ENCODE measurements around the gene GPRIN3.

DNA sequence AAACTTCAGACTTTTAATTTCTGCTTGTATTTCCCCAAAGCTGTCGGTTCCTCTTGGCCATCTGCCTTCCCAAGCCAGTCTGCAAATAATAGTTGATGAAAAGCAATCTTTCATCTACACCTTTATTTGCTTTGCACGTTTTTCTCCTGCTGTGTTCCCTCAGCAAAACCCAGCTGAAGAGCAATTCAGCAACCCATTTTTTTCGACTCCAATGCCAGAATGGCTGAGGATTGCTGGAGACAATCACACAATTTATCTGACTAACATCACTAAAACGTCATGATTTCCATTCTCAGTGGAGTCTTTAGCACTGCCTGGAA, 94.3 kb downstream of the GPRIN3 start:
- TF ChIP-seq, protein P1, sequence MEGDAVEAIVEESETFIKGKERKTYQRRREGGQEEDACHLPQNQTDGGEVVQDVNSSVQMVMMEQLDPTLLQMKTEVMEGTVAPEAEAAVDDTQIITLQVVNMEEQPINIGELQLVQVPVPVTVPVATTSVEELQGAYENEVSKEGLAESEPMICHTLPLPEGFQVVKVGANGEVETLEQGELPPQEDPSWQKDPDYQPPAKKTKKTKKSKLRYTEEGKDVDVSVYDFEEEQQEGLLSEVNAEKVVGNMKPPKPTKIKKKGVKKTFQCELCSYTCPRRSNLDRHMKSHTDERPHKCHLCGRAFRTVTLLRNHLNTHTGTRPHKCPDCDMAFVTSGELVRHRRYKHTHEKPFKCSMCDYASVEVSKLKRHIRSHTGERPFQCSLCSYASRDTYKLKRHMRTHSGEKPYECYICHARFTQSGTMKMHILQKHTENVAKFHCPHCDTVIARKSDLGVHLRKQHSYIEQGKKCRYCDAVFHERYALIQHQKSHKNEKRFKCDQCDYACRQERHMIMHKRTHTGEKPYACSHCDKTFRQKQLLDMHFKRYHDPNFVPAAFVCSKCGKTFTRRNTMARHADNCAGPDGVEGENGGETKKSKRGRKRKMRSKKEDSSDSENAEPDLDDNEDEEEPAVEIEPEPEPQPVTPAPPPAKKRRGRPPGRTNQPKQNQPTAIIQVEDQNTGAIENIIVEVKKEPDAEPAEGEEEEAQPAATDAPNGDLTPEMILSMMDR (IDR thresholded peaks at IDR 0.05), result no peak
- no peak for TF ChIP-seq POLR2AphosphoS5 (IDR thresholded peaks at IDR 0.05)
- no peak for TF ChIP-seq EP300 (IDR thresholded peaks at IDR 0.05)
